ENCODE data around the gene XPNPEP3.

Gene XPNPEP3

DNA sequence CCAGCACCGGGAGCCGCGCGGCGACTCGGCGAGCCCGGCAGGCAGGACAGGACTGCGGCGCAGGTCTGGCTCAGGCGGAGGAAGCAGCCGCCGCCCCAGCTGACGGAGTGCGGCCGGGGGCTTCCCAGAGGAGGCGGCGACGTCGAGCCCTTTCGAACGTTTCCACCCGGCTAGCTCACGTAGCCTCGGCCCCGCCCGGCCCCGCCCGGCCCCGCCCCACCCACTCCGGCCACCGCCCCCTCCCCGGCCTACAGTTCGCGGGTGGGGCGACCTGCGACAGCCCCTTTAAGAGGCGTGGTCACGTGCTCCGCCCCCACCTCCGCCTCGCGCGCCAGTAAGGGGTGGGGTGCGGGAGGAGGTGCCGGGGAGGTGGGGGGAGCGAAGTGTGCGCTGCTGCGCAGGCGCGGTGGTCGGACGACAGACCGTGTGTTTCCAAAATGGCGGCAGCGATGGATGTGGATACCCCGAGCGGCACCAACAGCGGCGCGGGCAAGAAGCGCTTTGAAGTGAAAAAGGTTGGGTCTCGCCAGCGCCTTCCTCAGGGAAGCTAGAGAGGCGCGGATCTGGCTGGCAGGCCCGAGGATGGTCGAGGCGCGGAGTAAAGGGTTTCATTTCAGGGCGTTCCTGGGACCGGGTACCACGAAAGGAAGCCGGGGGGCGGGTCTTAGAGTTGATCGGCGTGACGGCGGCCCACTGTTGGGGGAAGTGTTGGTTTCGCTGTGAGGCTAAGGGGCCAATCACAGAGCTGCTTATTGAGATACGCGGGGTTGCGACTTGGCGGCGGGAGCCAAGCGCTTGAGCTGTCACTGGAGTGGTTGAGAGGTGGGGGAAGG lies 94.2 kb downstream of the XPNPEP3 start, which contains the start of gene RBX1:
RBX1 (plus strand) TSS at position 417 of the 833 bp plus-strand sequence; CDS start at position 438, 21 bp downstream.
- peak; percentile 98 for DNase-seq (ENCODE audit: low read depth)

DNA sequence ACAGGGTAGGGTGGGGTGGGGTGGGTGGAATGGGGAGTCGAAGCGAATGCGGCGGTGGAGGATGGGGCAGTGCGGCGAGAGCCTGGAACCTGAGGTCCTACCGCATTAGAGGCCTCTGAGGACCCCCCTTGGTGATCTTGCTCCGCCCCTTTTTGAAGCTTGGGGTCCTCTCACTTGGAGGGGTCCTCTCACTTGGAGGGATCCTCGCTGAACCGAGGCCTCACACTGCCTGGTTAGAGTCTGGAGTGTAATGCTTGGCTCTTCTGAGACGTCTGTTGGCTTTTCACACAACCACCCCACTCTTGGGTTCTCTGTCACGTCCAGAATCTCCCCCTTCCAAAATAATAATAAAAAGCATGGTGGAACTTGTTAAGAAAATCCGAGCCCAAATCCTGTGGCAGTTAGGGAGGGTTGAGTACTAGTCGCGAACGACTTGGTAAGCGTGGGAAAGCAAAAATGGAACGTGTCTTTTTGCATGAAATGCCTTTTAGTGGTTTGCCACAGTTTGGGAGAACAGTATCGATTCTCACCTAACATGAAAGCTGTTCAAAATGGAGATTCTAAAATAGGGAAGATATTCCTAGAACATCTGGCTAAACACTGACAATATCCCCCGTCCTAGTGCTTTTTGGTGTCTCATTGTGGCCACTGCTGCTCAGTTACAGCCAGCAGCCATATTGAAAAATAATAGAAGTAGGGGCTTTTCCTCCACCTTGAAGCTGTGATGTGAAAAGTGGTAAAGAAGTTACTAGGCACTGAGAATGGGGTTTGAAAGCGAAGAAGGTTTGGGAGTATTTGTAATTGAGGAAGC lies 95.1 kb downstream of the XPNPEP3 start:
- no peak for DNase-seq (ENCODE audit: low read depth)

- DNase-seq (ENCODE audit: low read depth): no peak
These were observed 96.5 kb downstream of the XPNPEP3 start for GRCh38 chr22:40953471-40953870.

DNA sequence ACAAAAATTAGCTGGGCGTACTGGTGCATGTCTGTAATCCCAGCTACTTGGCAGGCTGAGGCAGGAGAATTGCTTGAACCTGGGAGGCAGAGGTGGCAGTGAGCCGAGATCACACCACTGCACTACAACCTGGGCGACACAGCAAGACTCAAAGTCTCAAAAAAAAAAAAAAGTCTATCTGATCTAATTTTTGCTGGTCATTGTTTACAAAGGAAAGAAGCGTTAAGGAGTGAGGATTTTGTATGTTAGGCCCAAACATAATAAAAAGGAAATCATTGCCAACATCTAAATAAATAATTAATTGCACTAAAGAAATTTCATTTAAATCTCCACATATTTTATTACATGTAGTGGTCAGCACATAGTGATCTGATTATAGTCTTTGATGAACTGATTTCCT lies 97.2 kb downstream of the XPNPEP3 start:
- no peak for DNase-seq (ENCODE audit: low read depth)

GRCh38 chr22:40955571-40955970 lies 98.6 kb downstream of the XPNPEP3 start:
- no peak for DNase-seq (ENCODE audit: low read depth)

- DNase-seq (ENCODE audit: low read depth): no peak
These were observed 100.7 kb downstream of the XPNPEP3 start for GRCh38 chr22:40957601-40958000.

DNA sequence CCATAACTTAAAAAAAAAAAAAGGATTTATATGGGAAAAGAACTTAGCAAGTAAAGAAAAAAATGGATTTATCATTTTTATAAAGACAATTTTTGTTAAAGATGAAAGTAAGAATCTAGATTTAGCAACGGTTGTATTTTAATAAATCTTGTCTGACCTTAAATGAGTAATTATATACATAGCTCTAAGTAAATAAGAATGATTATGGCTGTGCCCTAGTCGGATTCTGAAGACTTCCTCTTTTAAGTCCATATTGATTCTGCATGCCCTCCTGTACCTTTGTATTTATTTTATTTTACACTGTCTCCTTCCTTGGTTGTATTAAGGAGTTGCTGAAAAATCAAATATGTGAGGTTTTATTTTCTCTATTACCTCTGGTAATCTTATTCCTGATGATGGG lies 101.4 kb downstream of the XPNPEP3 start:
- DNase-seq (ENCODE audit: low read depth): no peak

DNA sequence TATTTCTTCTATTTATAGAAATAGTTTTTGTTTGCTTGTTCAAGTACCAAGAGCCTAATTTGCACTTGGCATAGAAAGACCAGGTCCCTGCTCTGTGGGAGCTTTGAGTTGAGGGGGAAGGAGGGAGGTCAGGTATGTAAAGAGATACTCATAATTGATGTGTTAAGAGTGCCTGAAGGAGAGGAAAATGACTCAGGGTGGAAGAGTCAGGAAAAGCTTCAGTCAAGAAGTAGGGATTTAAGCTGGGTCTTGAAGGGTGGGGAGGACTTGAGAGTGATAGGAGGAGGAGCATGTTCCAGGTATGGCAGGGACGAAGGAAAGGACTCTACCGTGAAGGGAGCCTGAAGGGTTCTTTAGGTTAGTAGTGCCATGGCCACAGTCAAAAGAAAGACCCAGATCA lies 103.2 kb downstream of the XPNPEP3 start:
- DNase-seq (ENCODE audit: low read depth): no peak

DNA sequence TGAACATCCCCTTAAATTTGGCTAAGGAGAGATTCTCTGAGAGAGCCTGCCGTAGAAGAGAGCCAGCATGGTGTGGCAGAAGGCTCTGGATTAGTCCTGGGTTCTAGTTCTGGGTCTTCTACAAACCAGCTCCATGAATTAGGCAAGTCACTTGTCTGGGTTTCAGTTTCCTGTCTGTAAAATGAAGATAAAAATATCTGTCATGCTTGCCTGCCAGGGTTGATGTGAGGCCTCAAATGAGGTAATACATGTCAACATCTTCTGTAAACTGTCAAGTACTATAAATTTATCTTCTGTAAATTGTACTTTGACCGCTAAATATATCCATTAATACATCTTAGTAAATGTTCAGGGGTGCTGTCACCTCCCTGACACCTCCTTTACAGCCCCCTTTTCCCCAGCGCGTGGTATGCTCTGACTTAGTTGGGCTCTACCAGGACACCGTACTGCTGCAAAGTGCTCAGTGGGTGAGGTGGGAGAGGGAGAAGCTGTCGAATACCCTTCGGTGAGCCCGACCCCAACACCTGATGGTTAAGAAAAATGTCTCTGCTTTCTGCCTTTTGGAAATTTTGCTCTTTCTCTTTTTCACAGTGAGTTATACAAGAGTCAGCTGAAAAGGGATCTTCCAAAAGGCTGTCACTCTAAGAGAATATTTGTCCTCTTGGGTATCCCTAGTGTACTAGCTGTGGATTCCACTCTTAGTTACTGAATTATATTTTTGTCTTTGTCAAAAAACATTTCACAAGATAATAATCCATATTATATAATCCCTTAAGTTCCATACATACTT lies 109.2 kb downstream of the XPNPEP3 start:
- DNase-seq (ENCODE audit: low read depth): no peak

GRCh38 chr22:40966726-40967085 lies 109.8 kb downstream of the XPNPEP3 start:
- no peak for DNase-seq (ENCODE audit: low read depth)

GRCh38 chr22:40967111-40967760 lies 110.3 kb downstream of the XPNPEP3 start:
- DNase-seq (ENCODE audit: low read depth): no peak

- DNase-seq (ENCODE audit: low read depth): no peak
These were observed 115.6 kb downstream of the XPNPEP3 start for GRCh38 chr22:40972587-40972986.

GRCh38 chr22:40973144-40973543 lies 116.2 kb downstream of the XPNPEP3 start:
- DNase-seq (ENCODE audit: low read depth): no peak

GRCh38 chr22:40975366-40975765 lies 118.4 kb downstream of the XPNPEP3 start:
- no peak for DNase-seq (ENCODE audit: low read depth)

- no peak for DNase-seq (ENCODE audit: low read depth)
These were observed 120.1 kb downstream of the XPNPEP3 start for GRCh38 chr22:40976866-40977700.

- DNase-seq (ENCODE audit: low read depth): no peak
These were observed 122.2 kb downstream of the XPNPEP3 start for GRCh38 chr22:40979198-40979597.

- DNase-seq (ENCODE audit: low read depth): no peak
These were observed 122.9 kb downstream of the XPNPEP3 start for GRCh38 chr22:40979871-40980270.

All from stimulated activated CD8-positive, alpha-beta memory T cell treated with anti-CD3 and anti-CD28 coated beads, Interleukin-15, amount 100 ng/mL, for 1 hour (primary cell).